Mesenchymal stem cell (in vitro differentiated cells and primary cell): ENCODE measurements around the gene ZPBP2.

ENCODE experiments used
- DNase-seq: peaks from one replicate; pipeline ENCODE4 v3.0.0-alpha.2; 2013
- H2AFZ ChIP-seq: one replicate; pipeline ENCODE4 v1.6.1; 2013; ENCODE audit warnings: low read depth, mild to moderate bottlenecking, control low read depth, inconsistent platforms, low read length, moderate library complexity
- H2AK5ac ChIP-seq: 2 replicates; pipeline ENCODE4 v1.6.1; 2013; ENCODE audit warnings: low read length, moderate library complexity, mild to moderate bottlenecking, inconsistent platforms; ENCODE audit not compliant: severe bottlenecking
- H2BK120ac ChIP-seq: one replicate; pipeline ENCODE4 v1.6.1; 2013; ENCODE audit warnings: low read depth, mild to moderate bottlenecking, inconsistent platforms, low read length, moderate library complexity
- H2BK12ac ChIP-seq, 2 experiments: one replicate each; pipeline ENCODE4 v1.6.1; 2013; ENCODE audit warnings: inconsistent platforms in 2 of 2, low read length in 2 of 2, mild to moderate bottlenecking in 2 of 2, moderate library complexity in 2 of 2, control low read depth in 1 of 2
- H2BK15ac ChIP-seq: one replicate; pipeline ENCODE4 v1.6.1; 2013; ENCODE audit warnings: mild to moderate bottlenecking, low read depth, inconsistent platforms; ENCODE audit not compliant: poor library complexity, severe bottlenecking
- H2BK5ac ChIP-seq: 2 replicates; pipeline ENCODE4 v1.6.1; 2013; ENCODE audit warnings: low read depth, mild to moderate bottlenecking, low read length, control low read depth, inconsistent platforms; ENCODE audit not compliant: poor library complexity, severe bottlenecking
- H3K14ac ChIP-seq, 2 experiments: one replicate each; pipeline ENCODE4 v1.6.1; 2013; ENCODE audit warnings: inconsistent platforms in 2 of 2, low read length in 2 of 2, control low read depth in 1 of 2, mild to moderate bottlenecking in 1 of 2, moderate library complexity in 1 of 2
- H3K18ac ChIP-seq, 2 experiments: one replicate each; pipeline ENCODE4 v1.6.1; 2013; ENCODE audit warnings: inconsistent platforms in 2 of 2, low read length in 2 of 2, control low read depth in 1 of 2, low read depth in 1 of 2, mild to moderate bottlenecking in 1 of 2
- H3K23ac ChIP-seq, 2 experiments: one replicate each; pipeline ENCODE4 v1.6.1; 2013; ENCODE audit warnings: inconsistent platforms in 2 of 2, low read length in 2 of 2, mild to moderate bottlenecking in 2 of 2, moderate library complexity in 2 of 2, control low read depth in 1 of 2
- H3K27ac ChIP-seq: 2 replicates; pipeline ENCODE4 v1.5.1; 2013; ENCODE audit warnings: mild to moderate bottlenecking, moderate library complexity, low read length, control low read depth, inconsistent platforms; ENCODE audit not compliant: poor library complexity, severe bottlenecking
- H3K27me3 ChIP-seq, 2 experiments: 2 replicates each; pipeline versions ENCODE4 v1.6.1 to v1.7.0; 2013; ENCODE audit warnings: low read length in 2 of 2, mild to moderate bottlenecking in 2 of 2, moderate library complexity in 2 of 2, control low read depth in 1 of 2, inconsistent platforms in 1 of 2; ENCODE audit not compliant: control insufficient read depth in 1 of 2, insufficient read depth in 1 of 2
- H3K36me3 ChIP-seq, 2 experiments: 2 replicates each; pipeline versions ENCODE4 v1.6.1 to v1.7.0; 2013; ENCODE audit warnings: low read length in 2 of 2, control low read depth in 1 of 2, inconsistent platforms in 1 of 2, low read depth in 1 of 2, mild to moderate bottlenecking in 1 of 2; ENCODE audit not compliant: insufficient read depth in 2 of 2, control insufficient read depth in 1 of 2
- H3K4ac ChIP-seq, 2 experiments: one replicate each; pipeline ENCODE4 v1.6.1; 2013; ENCODE audit warnings: inconsistent platforms in 2 of 2, low read length in 2 of 2, mild to moderate bottlenecking in 2 of 2, moderate library complexity in 2 of 2, control low read depth in 1 of 2, low read depth in 1 of 2
- H3K4me1 ChIP-seq: 2 replicates; pipeline ENCODE4 v1.6.1; 2013; ENCODE audit warnings: low read depth, low read length, control low read depth; ENCODE audit not compliant: control insufficient read depth, insufficient read depth
- H3K4me2 ChIP-seq: 2 replicates; pipeline ENCODE4 v1.6.1; 2013; ENCODE audit warnings: low read length, mild to moderate bottlenecking, inconsistent platforms; ENCODE audit not compliant: poor library complexity, severe bottlenecking
- H3K4me3 ChIP-seq, 2 experiments: 2 replicates each; pipeline versions ENCODE4 v1.5.1 to v1.7.0; 2013; ENCODE audit warnings: low read length in 2 of 2, mild to moderate bottlenecking in 2 of 2, control low read depth in 1 of 2, low read depth in 1 of 2; ENCODE audit not compliant: insufficient read depth in 1 of 2
- H3K79me1 ChIP-seq: replicated peaks from 2 replicates; pipeline ENCODE4 v1.6.1; 2013; ENCODE audit warnings: mild to moderate bottlenecking, control low read depth, low read length, inconsistent platforms; ENCODE audit not compliant: poor library complexity, severe bottlenecking
- H3K9ac ChIP-seq: 2 replicates; pipeline ENCODE4 v1.7.0; 2013; ENCODE audit warnings: mild to moderate bottlenecking, low read length, moderate library complexity
- H3K9me3 ChIP-seq: 2 replicates; pipeline ENCODE4 v1.7.0; 2013; ENCODE audit warnings: mild to moderate bottlenecking, low read length; ENCODE audit not compliant: control insufficient read depth
- H4K8ac ChIP-seq: one replicate; pipeline ENCODE4 v1.6.1; 2013; ENCODE audit warnings: inconsistent platforms, mild to moderate bottlenecking, low read length, moderate library complexity
- H4K91ac ChIP-seq: one replicate; pipeline ENCODE4 v1.6.1; 2013; ENCODE audit warnings: mild to moderate bottlenecking, low read length, inconsistent platforms
- WGBS: methylation state at CpG from one replicate; pipeline ENCODE4 v1.1.7; 2013; ENCODE audit warnings: mixed read lengths; 5-methylcytosine and 5-hydroxymethylcytosine counted together

ZPBP2 gene

DNA sequence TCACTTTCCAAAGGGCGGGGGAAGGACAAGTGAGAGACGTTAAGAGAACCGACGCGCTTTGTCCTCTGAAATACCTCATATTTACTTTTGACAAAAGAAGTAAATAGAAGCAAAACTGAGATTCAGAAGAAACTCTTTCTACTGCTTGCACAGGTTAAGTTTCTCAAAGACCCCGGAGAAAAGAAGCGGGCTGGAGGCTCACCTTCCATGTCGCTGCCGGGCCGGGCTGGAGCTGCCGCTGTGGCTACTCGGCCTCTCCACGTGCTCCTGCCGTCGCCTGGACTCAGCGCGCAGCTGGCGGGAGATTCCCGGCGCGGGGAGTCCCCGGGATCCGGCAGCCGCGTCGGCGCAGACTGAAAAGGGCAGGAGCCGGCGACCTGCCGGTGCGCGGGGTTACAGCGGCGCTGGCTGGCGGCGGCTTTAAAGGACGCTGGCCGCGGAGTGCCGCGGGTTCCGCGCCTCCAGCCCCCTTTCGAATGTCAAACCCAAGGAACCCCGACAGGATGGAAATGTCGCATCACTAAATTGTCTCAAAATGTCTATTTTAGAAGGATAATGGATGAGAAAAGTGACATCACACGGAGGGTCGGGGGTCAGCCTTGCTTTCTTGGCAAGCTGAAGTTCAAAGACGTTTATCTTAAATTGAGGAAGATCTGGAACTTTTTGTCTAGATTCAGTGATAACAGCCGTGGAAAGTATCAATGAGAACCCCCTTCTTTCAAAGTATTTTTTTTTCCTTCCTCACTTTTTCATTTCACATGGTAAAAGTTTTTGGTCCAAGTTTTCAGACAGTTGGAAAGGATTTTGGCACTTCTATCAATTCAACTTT is 3.9 kb upstream of the ZPBP2 start, which contains the start of gene IKZF3:
IKZF3 (minus strand) TSS at position 395 of the 829 bp plus-strand sequence; CDS start at position 209, 186 bp downstream.
- no peak within 1 kb of the TSS for H4K8ac ChIP-seq
- H3K27me3 ChIP-seq: peaks cover 32 to 87% of the 10 kb centered on the region in 2 experiments
- H4K91ac ChIP-seq: no peak within 1 kb of the TSS
- peak within 1 kb of the TSS in 1 of 2 experiments; percentile 89 for H3K23ac ChIP-seq
- H2BK120ac ChIP-seq: no peak within 1 kb of the TSS
- no peak within 1 kb of the TSS for H3K9ac ChIP-seq
- peaks cover 4% of the 10 kb centered on the region for H3K4me1 ChIP-seq
- H2BK15ac ChIP-seq: no peak within 1 kb of the TSS
- H3K14ac ChIP-seq: no peak within 1 kb of the TSS
- H2BK12ac ChIP-seq: no peak within 1 kb of the TSS
- no peaks in the 10 kb centered on the region for H3K79me1 ChIP-seq
- H2AFZ ChIP-seq: peak within 1 kb of the TSS; percentile 39
- H3K4me2 ChIP-seq: peak within 1 kb of the TSS; percentile 82
- WGBS: 9% methylated on average over 46 of the region's 50 CpGs
- peak within 1 kb of the TSS in 1 of 2 experiments; percentile 45 for H3K4me3 ChIP-seq
- peak; percentile 57 for DNase-seq
- H2BK5ac ChIP-seq: no peak within 1 kb of the TSS
- no peaks in the 10 kb centered on the region for H3K36me3 ChIP-seq
- no peak within 1 kb of the TSS for H2AK5ac ChIP-seq
- H3K9me3 ChIP-seq: peaks cover 6% of the 10 kb centered on the region
- no peak within 1 kb of the TSS for H3K18ac ChIP-seq
- no peak within 1 kb of the TSS for H3K27ac ChIP-seq
- H3K4ac ChIP-seq: no peak within 1 kb of the TSS

DNA sequence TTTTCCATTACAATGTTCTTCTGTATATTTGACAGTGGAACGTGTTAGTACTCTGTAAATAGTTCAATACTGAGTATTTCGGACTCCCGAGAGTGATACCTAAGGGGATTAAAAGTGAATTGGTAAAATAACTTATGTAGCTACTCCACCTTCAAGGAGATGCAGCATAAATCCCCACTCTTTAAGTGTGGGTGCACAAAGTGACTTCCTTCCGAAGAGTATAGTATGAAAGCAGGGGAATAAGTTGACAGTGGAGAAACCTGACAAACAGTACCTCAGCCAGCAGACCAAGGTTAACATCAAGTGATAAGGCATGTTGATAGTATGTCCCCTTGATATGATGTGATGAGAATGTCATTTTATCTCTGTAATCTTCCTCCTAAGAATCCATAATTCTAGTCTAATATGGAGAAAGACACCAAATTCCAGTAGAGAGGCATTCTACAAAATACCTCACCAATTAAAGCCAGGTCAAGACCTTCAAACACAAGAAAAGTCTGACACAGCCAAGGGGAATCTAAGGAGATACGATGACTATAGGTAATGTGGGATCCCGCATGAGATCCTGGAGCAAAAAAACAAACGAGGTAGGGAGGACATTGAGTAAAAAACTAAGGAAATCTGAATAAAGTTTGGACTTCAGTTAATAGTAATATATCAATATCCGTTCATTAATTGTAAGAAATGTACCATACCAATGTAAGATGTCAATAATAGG is 1.8 kb upstream of the ZPBP2 start:
- Histone ChIP-seq H2AFZ (no peak overlapping the region), H3K4me2 (no peak overlapping the region), H2BK15ac (no peak overlapping the region), H3K4me1 (peaks cover 4% of the 10 kb centered on the region), H3K23ac (no peak overlapping the region), H2BK12ac (no peak overlapping the region), H3K36me3 (no peaks in the 10 kb centered on the region), H3K9ac (no peak overlapping the region), H2BK120ac (no peak overlapping the region), H3K27me3 (peaks cover 30 to 78% of the 10 kb centered on the region in 2 experiments), H2AK5ac (no peak overlapping the region), H3K18ac (no peak overlapping the region), H3K79me1 (no peaks in the 10 kb centered on the region), H4K8ac (no peak overlapping the region), H3K4ac (no peak overlapping the region), H3K9me3 (peaks cover 6% of the 10 kb centered on the region), H3K27ac (no peak overlapping the region), H3K4me3 (no peak overlapping the region), H3K14ac (no peak overlapping the region), H4K91ac (no peak overlapping the region), H2BK5ac (no peak overlapping the region)
- no peak for DNase-seq
- 86% methylated on average over 7 of the region's 8 CpGs for WGBS

DNA sequence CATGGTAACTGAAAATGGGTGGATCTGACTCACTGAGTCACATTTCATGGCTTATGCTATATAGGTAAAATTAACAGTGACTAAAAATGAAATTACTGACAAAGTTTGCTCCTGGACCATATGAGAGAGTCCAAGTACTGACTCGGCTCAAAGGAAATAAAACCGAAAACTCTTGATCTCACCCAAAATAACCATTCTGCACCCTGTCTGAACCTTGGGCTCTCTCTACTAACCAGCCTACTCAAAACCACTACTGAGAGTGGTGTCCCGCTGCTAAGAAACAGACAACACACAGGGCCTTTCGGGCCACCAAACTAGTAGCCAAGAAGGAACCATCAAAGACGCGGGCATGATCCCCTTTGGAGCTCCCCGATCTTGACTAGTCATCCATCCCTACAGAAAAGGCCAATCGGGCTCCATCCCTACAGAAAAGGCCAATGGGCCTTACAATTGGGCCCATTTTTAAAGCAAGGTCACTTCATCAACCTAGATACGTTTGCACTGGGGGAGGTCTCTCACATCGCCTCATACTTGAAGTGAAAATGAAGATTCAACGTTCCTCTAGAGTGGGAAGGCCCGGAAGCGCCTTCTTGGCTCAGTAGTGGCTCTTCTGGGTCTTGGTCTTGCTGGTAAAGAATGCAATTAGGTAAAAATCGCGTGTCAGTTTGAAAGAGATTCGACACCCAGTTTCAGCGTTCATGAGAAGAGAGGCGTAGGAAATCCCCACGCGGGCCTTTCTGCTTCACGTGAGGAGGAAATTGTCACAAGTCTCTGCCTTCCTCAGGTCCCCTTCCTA is 720 bp upstream of the ZPBP2 start:
- no peak overlapping the region for H2BK15ac ChIP-seq
- no peak overlapping the region for H3K4me2 ChIP-seq
- no peak overlapping the region for H2AK5ac ChIP-seq
- H4K91ac ChIP-seq: no peak overlapping the region
- no peak overlapping the region for H2BK120ac ChIP-seq
- no peak overlapping the region for H3K4me3 ChIP-seq
- H3K27ac ChIP-seq: no peak overlapping the region
- no peak for DNase-seq
- H3K9ac ChIP-seq: no peak overlapping the region
- H3K14ac ChIP-seq: no peak overlapping the region
- 89% methylated on average over 21 of the region's 21 CpGs for WGBS
- H3K79me1 ChIP-seq: no peaks in the 10 kb centered on the region
- no peak overlapping the region for H2AFZ ChIP-seq
- H2BK5ac ChIP-seq: no peak overlapping the region
- no peak overlapping the region for H3K23ac ChIP-seq
- no peak overlapping the region for H4K8ac ChIP-seq
- H3K27me3 ChIP-seq: peaks cover 26 to 67% of the 10 kb centered on the region in 2 experiments
- H3K18ac ChIP-seq: no peak overlapping the region
- H3K36me3 ChIP-seq: no peaks in the 10 kb centered on the region
- peaks cover 6% of the 10 kb centered on the region for H3K9me3 ChIP-seq
- no peak overlapping the region for H3K4ac ChIP-seq
- no peak overlapping the region for H2BK12ac ChIP-seq
- peaks cover 4% of the 10 kb centered on the region for H3K4me1 ChIP-seq
